ENCODE data around the gene USP31.

The USP31 gene, protein sequence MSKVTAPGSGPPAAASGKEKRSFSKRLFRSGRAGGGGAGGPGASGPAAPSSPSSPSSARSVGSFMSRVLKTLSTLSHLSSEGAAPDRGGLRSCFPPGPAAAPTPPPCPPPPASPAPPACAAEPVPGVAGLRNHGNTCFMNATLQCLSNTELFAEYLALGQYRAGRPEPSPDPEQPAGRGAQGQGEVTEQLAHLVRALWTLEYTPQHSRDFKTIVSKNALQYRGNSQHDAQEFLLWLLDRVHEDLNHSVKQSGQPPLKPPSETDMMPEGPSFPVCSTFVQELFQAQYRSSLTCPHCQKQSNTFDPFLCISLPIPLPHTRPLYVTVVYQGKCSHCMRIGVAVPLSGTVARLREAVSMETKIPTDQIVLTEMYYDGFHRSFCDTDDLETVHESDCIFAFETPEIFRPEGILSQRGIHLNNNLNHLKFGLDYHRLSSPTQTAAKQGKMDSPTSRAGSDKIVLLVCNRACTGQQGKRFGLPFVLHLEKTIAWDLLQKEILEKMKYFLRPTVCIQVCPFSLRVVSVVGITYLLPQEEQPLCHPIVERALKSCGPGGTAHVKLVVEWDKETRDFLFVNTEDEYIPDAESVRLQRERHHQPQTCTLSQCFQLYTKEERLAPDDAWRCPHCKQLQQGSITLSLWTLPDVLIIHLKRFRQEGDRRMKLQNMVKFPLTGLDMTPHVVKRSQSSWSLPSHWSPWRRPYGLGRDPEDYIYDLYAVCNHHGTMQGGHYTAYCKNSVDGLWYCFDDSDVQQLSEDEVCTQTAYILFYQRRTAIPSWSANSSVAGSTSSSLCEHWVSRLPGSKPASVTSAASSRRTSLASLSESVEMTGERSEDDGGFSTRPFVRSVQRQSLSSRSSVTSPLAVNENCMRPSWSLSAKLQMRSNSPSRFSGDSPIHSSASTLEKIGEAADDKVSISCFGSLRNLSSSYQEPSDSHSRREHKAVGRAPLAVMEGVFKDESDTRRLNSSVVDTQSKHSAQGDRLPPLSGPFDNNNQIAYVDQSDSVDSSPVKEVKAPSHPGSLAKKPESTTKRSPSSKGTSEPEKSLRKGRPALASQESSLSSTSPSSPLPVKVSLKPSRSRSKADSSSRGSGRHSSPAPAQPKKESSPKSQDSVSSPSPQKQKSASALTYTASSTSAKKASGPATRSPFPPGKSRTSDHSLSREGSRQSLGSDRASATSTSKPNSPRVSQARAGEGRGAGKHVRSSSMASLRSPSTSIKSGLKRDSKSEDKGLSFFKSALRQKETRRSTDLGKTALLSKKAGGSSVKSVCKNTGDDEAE (N-terminal part only)

GRCh38 chr16:23149267-23149992 lies at the start of gene USP31:
Gene USP31 (minus strand): TSS chr16:23149452. CDS start chr16:23149270, 182 bp downstream.
- peak; percentile 92 to 97 for DNase-seq

- DNase-seq: no peak
Measured at GRCh38 chr16:23196539-23196938, 47.3 kb upstream of the USP31 start.

DNA sequence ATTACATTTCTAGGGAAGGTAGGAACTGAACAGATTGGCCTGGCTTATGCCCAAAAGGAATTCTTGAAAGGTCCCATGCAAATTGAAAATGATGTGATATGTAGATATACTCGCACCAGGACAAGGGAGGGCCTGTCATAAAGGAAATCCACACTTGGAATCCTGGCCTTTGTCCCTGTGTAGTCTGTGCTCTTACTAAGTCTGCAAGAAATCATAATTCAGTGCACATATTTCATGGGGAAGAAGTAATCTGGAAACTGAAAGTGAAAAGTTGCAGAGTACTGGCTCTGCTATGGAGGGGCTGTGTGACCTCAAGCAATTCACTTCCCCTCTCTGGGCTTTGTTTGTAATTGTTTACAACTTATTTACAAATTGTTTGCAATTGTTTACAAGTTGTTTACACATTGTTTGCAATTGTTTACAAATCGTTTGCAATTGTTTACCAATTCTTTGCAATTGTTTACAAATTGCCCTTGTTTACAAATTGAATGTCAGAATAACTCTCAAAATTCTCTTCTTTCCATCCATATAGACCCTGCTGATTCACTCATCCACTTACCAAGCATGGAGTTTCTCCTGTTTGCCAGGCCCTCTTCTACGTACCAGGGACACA lies 46.2 kb upstream of the USP31 start:
- no peak for DNase-seq

DNA sequence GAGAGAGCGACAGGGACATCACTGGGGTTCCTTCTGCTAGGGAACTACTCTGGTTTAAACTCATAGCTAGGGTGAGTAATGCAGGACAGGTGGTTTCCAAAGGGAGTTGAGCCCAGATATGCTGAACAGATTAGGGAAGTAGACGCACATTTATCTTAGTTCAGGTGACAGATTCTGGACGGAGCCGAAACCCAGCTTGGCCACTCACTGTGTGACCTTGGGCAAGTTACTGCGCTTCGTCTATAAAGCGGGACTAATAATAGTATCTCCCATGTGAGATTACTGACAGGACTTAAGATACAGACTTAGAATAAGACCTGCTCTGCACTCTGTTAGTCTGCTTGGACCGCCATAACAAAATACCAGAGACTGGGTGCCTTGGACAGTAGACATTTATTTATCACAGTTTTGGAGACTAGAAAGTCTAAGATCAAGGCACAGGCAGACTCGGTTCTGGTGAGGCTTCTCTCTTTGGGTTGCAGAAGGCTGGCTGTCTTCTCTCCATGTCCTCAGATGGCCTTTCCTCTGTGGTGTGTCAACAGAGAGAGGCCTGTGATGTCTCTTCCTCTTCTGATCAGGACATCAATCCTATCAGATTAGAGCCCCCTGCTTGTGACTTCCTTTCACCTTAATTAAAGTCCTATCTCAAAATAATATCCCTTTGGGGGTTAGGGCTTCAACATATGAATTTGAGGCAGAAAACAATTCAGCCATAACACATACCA lies 45.4 kb upstream of the USP31 start:
- no peak for DNase-seq

GRCh38 chr16:23188911-23189310 lies 39.7 kb upstream of the USP31 start:
- DNase-seq: no peak

- no peak for DNase-seq
Measured at GRCh38 chr16:23187341-23187740, 38.1 kb upstream of the USP31 start.

- peak in 1 of 2 experiments; percentile 15 for DNase-seq
Measured at GRCh38 chr16:23186171-23186570, 36.9 kb upstream of the USP31 start.

GRCh38 chr16:23185656-23186055 lies 36.4 kb upstream of the USP31 start:
- no peak for DNase-seq

DNA sequence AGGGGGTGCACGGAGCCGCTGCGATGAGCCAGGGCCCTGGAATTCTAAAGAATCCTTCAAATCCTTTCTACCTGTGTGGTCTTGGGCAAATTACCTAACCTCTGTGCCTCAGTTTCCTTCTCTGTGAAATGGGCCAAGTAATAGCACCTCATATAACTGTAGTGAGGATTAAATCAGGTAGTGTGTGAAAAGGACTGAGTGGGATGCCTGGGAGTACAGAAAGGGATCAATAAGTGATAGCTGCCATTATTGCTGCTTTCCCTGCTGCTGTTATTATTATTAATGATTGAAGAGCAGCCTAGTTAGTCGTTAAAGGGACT lies 34.3 kb upstream of the USP31 start:
- DNase-seq: no peak

GRCh38 chr16:23182679-23183542 lies 33.7 kb upstream of the USP31 start, which contains the start of gene SCNN1G:
Gene SCNN1G (plus strand): TSS chr16:23182745. CDS start chr16:23186272, 3,527 bp downstream.
- DNase-seq: peak; percentile 41 to 59

DNA sequence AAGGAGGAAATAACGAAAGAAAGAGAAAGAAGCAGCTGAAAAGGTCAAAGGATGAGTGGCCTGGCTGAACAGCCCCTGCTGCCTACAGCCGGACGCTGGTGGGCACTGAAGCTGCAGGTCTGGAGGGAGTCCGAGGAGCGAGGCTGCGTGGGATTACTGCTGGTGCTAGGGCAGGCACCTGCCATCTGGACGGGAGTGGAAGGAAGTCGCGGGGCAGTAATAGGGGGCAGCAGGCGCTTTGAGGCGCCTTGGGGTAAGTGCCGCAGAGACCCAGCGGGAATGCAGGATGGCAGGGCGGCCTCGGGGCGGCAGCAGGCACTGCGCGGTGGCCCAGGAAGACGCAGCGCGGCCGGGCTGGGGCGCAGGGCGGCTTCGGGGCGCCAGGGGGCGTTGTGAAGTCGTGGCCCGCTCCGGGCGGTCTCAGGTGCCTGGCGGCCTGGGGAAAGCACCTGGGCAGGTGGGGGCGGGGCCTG lies 33.0 kb upstream of the USP31 start:
- peak; percentile 77 to 89 for DNase-seq

DNA sequence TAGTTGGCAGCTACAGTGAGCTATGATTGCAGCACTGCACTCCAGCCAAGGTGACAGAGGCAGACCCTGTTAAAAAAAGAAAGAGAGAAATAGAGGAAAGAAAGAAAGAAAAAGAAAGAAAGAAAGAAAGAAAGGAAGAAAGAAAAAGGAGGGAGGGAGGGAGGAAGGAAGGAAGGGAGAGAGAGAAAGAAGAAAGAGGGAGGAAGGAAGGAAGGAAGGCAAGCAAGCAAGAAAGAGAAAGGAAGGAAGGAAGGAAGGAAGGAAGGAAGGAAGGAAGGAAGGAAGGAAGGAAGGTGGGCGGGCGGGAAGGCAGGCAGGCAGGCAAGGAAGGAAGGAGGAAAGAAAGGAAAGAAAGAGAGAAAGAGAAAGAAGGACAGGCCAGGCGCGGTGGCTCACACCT lies 32.3 kb upstream of the USP31 start:
- DNase-seq: no peak

- DNase-seq: no peak
Measured at GRCh38 chr16:23175651-23176050, 26.4 kb upstream of the USP31 start.

DNA sequence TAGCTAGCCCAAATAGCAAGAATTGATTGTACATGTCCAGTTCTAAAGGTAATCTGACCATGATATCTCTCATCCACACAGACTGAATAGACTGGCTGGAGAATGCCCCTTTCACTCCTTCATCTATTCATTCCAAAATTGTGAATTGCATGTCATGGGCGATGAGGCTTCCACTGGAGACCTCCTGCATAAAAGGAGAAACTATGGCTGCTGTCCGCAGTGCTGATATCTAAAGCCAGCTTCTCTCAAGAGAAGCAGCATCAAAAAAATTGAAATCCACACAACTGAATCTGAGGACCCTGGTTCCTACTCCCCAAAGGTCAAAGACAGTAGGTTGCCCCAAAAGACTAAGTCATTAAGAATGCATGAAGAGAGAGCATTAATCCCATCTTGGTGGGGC lies 25.4 kb upstream of the USP31 start:
- no peak for DNase-seq

DNA sequence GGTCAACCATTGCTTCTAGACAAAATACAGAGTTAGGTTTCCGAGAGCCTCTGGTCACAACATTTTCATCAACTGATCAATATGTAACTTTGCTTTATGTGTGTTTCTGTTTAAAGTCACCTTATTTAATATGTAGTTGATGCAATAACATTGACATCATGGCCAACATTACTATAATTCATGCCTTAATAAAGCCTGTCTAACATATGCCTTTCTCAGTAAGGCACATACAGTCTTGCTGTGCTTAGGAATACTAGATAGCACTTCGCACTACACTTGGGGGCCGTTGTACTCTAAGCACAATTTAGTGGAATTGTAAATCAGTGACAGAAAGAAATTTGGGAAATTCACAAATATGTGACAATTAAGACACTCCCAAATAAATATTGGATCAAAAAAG lies 23.7 kb upstream of the USP31 start:
- DNase-seq: no peak

DNA sequence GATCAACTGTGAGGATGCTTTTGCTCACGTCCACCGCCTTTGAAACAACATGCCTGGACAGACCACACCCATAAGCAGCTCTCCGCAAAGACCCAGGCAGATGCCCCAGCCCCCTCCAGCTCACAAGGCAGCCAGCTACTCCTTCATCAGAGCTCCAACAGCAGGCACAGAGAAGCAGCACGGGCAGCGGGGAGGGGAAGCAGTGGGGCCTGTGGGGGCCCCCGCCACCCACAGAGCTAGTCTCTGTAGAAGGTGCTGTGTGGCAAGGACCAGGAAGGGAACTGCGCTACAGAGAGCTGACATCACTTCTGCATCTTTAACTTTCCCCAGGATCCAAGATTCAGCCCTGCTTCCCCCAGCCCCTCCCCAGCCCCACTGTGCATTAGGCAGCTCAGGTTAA lies 23.3 kb upstream of the USP31 start:
- no peak for DNase-seq

DNA sequence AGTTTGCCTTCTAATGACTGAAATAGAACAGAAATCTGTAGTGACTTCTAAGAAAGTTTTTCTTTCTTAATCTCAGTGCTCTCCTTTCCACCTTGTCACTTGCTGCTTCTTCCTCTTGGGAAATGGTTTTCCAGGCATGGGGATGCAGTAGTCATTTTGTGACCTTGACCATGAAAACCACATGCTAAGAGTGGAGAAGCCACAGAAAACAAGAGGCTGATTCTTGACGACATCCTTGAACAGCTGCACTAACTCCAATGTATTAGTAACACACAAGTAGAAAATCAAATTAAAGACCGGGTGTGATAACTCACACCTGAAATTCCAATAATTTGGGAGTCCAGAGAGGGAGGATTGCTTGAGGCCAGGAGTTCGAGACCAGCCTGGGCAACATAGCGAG lies 15.5 kb upstream of the USP31 start:
- no peak for DNase-seq

DNA sequence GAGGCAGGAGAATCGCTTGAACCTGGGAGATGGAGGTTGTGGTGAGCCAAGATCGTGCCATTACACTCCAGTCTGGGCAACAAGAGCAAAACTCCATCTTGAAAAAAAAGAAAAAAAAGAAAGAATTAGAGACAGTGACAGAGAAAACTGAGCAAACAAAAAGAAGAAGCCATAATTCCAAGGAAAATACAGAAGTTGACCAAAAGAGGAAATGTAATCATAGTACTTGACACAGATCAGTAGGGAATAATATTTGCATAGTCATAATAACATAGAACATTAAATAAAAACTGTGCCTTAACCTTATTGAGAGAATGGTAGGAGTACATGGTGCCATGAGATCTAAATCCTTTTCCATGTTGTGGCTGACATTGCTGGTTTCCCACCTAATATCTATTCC lies 14.7 kb upstream of the USP31 start:
- DNase-seq: no peak

GRCh38 chr16:23160574-23160973 lies 11.3 kb upstream of the USP31 start:
- no peak for DNase-seq

- DNase-seq: no peak
Measured at GRCh38 chr16:23160082-23160481, 10.8 kb upstream of the USP31 start.

Data from NCI-H524 (cell line).